Germinal center (tissue), 1 donor: ENCODE measurements around the gene NOL4L.
"Not testable (repeated sequence)": the region's sequence is repeated elsewhere in the genome, so short reads cannot be mapped to it uniquely, and the experiment has no call there.

Experiments
- DNase-seq: peaks from one replicate; pipeline ENCODE4 v3.0.0; 2012; ENCODE audit warnings: mixed read lengths, low spot score

Gene NOL4L

GRCh38 chr20:32470025-32470861, 114.9 kb downstream of the NOL4L start:
- peak; percentile 61 for DNase-seq

GRCh38 chr20:32468860-32469259, 116.3 kb downstream of the NOL4L start:
- no peak for DNase-seq

- no peak for DNase-seq
Observed at GRCh38 chr20:32468313-32468640, 116.9 kb downstream of the NOL4L start.

GRCh38 chr20:32467506-32468312, 117.4 kb downstream of the NOL4L start:
- DNase-seq: no peak

GRCh38 chr20:32466739-32467505, 118.2 kb downstream of the NOL4L start:
- no peak for DNase-seq

- DNase-seq: not testable (repeated sequence)
Observed at GRCh38 chr20:32465901-32466675, 119.0 kb downstream of the NOL4L start.

GRCh38 chr20:32465092-32465900, 119.8 kb downstream of the NOL4L start:
- no peak for DNase-seq

- DNase-seq: no peak
Observed at GRCh38 chr20:32464401-32465091, 120.6 kb downstream of the NOL4L start.

- no peak for DNase-seq
Observed at GRCh38 chr20:32463642-32464400, 121.3 kb downstream of the NOL4L start.

GRCh38 chr20:32462900-32463641, 122.1 kb downstream of the NOL4L start:
- no peak for DNase-seq

- DNase-seq: no peak
Observed at GRCh38 chr20:32461836-32462600, 123.1 kb downstream of the NOL4L start.

- no peak for DNase-seq
Observed at GRCh38 chr20:32460683-32461320, 124.3 kb downstream of the NOL4L start.

- no peak for DNase-seq
Observed at GRCh38 chr20:32460231-32460630, 124.9 kb downstream of the NOL4L start.

- DNase-seq: no peak
Observed at GRCh38 chr20:32458837-32459220, 126.3 kb downstream of the NOL4L start.

GRCh38 chr20:32458061-32458836, 126.9 kb downstream of the NOL4L start:
- no peak for DNase-seq

GRCh38 chr20:32457479-32457986, 127.6 kb downstream of the NOL4L start:
- DNase-seq: peak; percentile 51
